Esophagus muscularis mucosa (tissue), 4 donors: ENCODE measurements around the gene ATP10A. TPM values are rescaled to one million over a fixed set of nuclear protein-coding genes. Genes with fewer than 3 reads are reported as not detected.
A peak's percentile ranks its signal among the peaks of the same experiment; 100 is the strongest.

Experiments
- DNase-seq: peaks from one replicate; pipeline ENCODE4 v3.0.0-alpha.2; 2017; ENCODE audit errors: extremely low spot score
- H3K27ac ChIP-seq, 4 donors: fragments of 200-600 bp; sonication (generic); replicated peaks in 1 of 4; 1 replicate in 3 of 4; 2 replicates in 1 of 4; pipeline ENCODE4 v1.5.1; 2016 to 2019; ENCODE audit warnings: mild to moderate bottlenecking in 1 of 4
- H3K27me3 ChIP-seq, 4 donors: fragments of 200-600 bp; sonication (generic); one replicate each; pipeline versions ENCODE4 v1.5.1 to v1.6.0; 2016 to 2019
- H3K36me3 ChIP-seq, 4 donors: fragments of 200-600 bp; sonication (generic); one replicate each; pipeline ENCODE4 v1.5.1; 2016 to 2019
- H3K4me1 ChIP-seq, 4 donors: fragments of 200-600 bp; sonication (generic); one replicate each; pipeline ENCODE4 v1.5.1; 2016 to 2019
- H3K4me3 ChIP-seq, 4 donors: fragments of 200-600 bp; sonication (generic); 1 replicate in 2 of 4; 2 replicates in 2 of 4; pipeline ENCODE4 v1.5.1; 2016 to 2019; ENCODE audit warnings: mild to moderate bottlenecking in 4 of 4, moderate library complexity in 1 of 4
- H3K9me3 ChIP-seq, 4 donors: fragments of 200-600 bp; sonication (generic); 1 replicate in 3 of 4; 2 replicates in 1 of 4; pipeline ENCODE4 v1.5.1; 2016 to 2019
- EP300 ChIP-seq: sonication (generic); formaldehyde crosslinking; IDR thresholded peaks from one replicate; pipeline ENCODE4 v1.6.1; 2017; ENCODE audit warnings: antibody characterized with exemption
- POLR2A ChIP-seq: fragments of 450-650 bp; IDR thresholded peaks from one replicate; pipeline ENCODE4 v1.6.1; 2017; ENCODE audit warnings: antibody characterized with exemption, moderate library complexity, mild to moderate bottlenecking, low read depth
- POLR2AphosphoS5 ChIP-seq, 2 donors: sonication (generic); formaldehyde crosslinking; IDR thresholded peaks; one replicate each; pipeline ENCODE4 v1.6.1; 2017; ENCODE audit warnings: antibody characterized with exemption in 2 of 2
- WGBS: methylation state at CpG from one replicate; pipeline ENCODE4 v1.1.5; 2018; 5-methylcytosine and 5-hydroxymethylcytosine counted together
- intact Hi-C: fragments of 100-400 bp; cut with DNase I; formaldehyde crosslinking; loops from one replicate; pipeline ENCODE4 v1.15.1; 2023
- total RNA-seq, 4 donors: library from RNA; depleted of rRNA; stranded (reverse); fragments of >200 nt; gene quantifications; one replicate each; pipeline versions ENCODE4 v1.1.0 to v1.2.1, GENCODE V29; 2016
- TF ChIP-seq, protein P1 (sequence below), 3 experiments: fragments of 200-600 bp in 2 of 3; fragments of 450-650 bp in 1 of 3; sonication (generic) in 2 of 3; IDR thresholded peaks; one replicate each; pipeline ENCODE4 v1.5.1; 2017 to 2019; ENCODE audit warnings: antibody characterized with exemption in 3 of 3, mild to moderate bottlenecking in 2 of 3, moderate library complexity in 1 of 3

The ATP10A gene
- total RNA-seq, 4 donors from 2014 or later, result 23.9 to 51.9 (median 32.6) TPM

DNA sequence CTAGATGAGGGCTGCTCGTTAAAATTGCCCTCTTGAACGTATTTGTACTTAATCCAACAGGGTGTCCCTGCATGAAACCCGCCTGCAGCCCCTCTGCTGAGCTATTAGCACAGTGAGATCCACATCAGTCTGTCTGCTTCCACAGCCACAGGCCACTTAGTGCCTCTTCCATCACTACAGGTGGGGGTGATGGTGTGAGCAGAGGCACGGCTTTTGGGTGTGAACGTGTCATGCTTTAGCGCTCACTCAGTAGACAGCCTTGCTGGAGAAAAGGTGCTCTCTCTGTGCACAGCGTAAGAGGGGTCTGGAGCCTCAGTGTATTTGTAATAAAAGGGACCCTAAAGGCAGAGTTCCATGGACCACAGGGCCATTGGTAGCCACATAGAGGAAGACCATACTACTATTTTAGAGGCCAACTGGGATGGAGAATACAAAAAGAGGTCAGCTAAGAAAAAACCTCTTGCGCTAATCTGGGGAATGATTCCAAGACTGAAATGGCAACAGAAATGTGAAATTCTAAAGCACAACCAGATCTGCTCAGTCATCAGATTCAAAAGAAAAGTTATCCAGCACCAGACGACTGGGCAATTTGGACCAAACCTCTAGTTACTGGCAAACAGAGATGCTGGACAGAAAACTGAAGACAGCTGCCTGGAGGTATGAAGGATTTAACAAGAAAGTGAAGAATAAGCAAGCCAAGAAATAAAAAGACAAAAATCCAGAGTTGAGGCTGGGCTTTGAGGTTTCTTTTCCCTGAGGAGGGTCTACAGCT is 120.2 kb downstream of the ATP10A start:
- 74% methylated on average over 9 of the region's 9 CpGs for WGBS
- Histone ChIP-seq H3K9me3 (no peaks in the 10 kb centered on the region), H3K27me3 (peaks cover 0 to 4% (median 0%) of the 10 kb centered on the region in 4 donors), H3K4me3 (no peak overlapping the region), H3K4me1 (peaks cover 11 to 50% (median 44%) of the 10 kb centered on the region in 4 donors), H3K27ac (peak overlapping the region; percentile 23 to 54 (median 34)), H3K36me3 (no peaks in the 10 kb centered on the region)
- intact Hi-C loops, result loop anchor here (5.0 kb wide), 1 partner anchor 34 kb away; no protein-coding TSS in a partner anchor
- no peak for TF ChIP-seq EP300
- no peak for TF ChIP-seq POLR2A
- TF ChIP-seq, protein P1, sequence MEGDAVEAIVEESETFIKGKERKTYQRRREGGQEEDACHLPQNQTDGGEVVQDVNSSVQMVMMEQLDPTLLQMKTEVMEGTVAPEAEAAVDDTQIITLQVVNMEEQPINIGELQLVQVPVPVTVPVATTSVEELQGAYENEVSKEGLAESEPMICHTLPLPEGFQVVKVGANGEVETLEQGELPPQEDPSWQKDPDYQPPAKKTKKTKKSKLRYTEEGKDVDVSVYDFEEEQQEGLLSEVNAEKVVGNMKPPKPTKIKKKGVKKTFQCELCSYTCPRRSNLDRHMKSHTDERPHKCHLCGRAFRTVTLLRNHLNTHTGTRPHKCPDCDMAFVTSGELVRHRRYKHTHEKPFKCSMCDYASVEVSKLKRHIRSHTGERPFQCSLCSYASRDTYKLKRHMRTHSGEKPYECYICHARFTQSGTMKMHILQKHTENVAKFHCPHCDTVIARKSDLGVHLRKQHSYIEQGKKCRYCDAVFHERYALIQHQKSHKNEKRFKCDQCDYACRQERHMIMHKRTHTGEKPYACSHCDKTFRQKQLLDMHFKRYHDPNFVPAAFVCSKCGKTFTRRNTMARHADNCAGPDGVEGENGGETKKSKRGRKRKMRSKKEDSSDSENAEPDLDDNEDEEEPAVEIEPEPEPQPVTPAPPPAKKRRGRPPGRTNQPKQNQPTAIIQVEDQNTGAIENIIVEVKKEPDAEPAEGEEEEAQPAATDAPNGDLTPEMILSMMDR (IDR thresholded peaks at IDR 0.05), result no peak
- no peak for TF ChIP-seq POLR2AphosphoS5 (IDR thresholded peaks at IDR 0.05)
- DNase-seq, result peak; percentile 82

DNA sequence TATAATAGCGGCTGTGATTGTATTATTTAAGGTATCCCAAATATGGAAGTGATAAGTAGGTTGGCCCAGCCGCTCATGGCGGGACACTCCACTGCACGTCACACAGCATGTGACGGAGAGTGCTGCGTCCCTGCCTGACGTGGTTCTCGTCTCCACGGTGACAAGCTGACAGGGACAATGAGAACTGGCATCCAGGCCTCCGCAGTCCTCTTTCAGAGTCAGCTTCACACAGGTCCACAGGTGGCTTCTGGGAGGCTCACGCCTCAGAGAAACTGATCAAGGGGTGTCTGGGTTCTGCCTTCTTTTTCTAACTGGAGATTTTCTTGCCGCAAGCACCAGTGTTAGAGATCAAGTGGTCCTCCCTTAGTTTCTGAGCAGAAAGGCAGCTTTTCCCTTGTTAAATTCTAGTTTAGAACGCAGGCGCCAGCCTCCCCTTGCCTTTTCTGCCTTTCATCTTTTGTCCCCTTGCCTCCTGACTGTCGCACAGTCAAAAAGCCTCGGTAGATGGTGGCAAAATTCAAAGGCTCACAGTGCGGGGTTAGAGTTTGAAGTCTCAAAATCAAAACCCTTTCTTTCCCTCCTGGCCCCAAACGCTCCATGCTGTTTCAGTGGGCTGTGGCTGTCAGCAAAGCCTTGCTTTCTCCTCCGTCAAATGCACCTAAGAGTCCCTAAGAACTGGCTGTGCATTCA is 120.9 kb downstream of the ATP10A start:
- 89% methylated on average over 19 of the region's 19 CpGs for whole genome bisulfite sequencing
- peak; percentile 70 for DNase-seq
- Histone ChIP-seq H3K4me3 (no peak overlapping the region), H3K36me3 (no peaks in the 10 kb centered on the region), H3K4me1 (peaks cover 11 to 56% (median 51%) of the 10 kb centered on the region in 4 donors), H3K9me3 (no peaks in the 10 kb centered on the region), H3K27me3 (peaks cover 0 to 4% (median 0%) of the 10 kb centered on the region in 4 donors), H3K27ac (peak overlapping the region in 3 of 4 donors; percentile 21 to 54 (median 32))
- intact Hi-C loops, result loop anchor here (5.0 kb wide), 1 partner anchor 35 kb away; no protein-coding TSS in a partner anchor
- TF ChIP-seq, protein P1 (IDR thresholded peaks at IDR 0.05), result no peak
- no peak for TF ChIP-seq POLR2AphosphoS5 (IDR thresholded peaks at IDR 0.05)
- no peak for TF ChIP-seq POLR2A
- no peak for TF ChIP-seq EP300

- no peaks in the 10 kb centered on the region for H3K36me3 ChIP-seq
- DNase-seq, result no peak
- H3K27ac ChIP-seq, result no peak overlapping the region
- no peak overlapping the region for H3K4me3 ChIP-seq
- peaks cover 0 to 4% (median 0%) of the 10 kb centered on the region in 4 donors for H3K27me3 ChIP-seq
- H3K4me1 ChIP-seq, result peaks cover 17 to 66% (median 60%) of the 10 kb centered on the region in 4 donors
- intact Hi-C loops, result loop anchor here (5.0 kb wide), 1 partner anchor 36 kb away; no protein-coding TSS in a partner anchor
- WGBS, result 90% methylated on average over 5 of the region's 5 CpGs
- TF ChIP-seq POLR2A, result no peak
- no peak for TF ChIP-seq POLR2AphosphoS5 (IDR thresholded peaks at IDR 0.05)
- TF ChIP-seq EP300, result no peak
- TF ChIP-seq, protein P1 (IDR thresholded peaks at IDR 0.05), result no peak
- no peaks in the 10 kb centered on the region for H3K9me3 ChIP-seq
Measured at GRCh38 chr15:25741256-25741580, 121.9 kb downstream of the ATP10A start.

DNA sequence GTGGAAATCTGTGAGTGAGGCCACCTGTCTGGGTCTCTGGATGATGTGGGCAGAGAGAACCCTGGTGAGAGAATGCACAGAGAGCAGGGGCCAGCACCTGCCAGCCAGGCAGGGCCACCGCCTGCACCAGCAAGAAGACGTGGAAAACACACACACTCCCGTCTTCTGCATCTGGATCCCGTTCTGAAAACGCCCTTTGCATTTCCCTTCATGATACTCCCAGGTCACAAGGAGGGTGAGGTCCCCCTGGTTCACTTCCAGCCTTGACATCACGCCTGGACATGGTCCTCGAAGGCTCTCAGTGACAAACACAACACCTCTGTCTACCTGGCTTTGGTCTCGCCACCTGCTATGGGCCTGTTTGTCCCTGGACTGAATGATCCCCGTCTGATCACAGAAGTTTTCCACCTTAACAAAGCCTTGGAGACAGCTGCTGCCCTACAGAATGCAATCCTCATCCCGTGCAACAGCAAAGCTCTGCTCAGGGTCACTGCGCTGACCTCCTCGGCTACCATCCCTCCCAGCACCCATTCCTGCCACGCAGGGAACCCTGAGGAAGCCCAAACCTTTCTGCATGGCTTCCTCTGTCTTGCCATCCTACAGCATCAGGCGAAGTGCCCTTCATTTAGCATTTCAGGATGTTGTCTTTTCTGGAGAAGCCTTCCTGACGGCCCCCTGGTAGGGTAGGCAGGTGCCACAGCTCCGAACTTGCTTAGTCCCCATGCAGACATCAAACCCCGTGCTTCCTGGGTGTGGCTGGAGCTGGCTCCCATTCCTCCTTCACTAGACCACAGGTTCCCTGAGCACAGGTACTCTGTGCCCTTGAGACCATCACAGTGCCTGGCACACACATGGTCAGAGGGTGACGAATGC is 122.5 kb downstream of the ATP10A start:
- peaks cover 21 to 72% (median 66%) of the 10 kb centered on the region in 4 donors for H3K4me1 ChIP-seq
- DNase-seq, result peak; percentile 86
- H3K4me3 ChIP-seq, result no peak overlapping the region
- peak overlapping the region in 1 of 4 donors; percentile 87 for H3K27ac ChIP-seq
- H3K36me3 ChIP-seq, result peaks cover 0 to 2% (median 0%) of the 10 kb centered on the region in 4 donors
- H3K27me3 ChIP-seq, result peaks cover 0 to 4% (median 0%) of the 10 kb centered on the region in 4 donors
- TF ChIP-seq, protein P1 (IDR thresholded peaks at IDR 0.05), result no peak
- TF ChIP-seq POLR2AphosphoS5 (IDR thresholded peaks at IDR 0.05) (no peak), POLR2A (no peak), EP300 (no peak)
- H3K9me3 ChIP-seq, result no peaks in the 10 kb centered on the region
- intact Hi-C loops, result loop anchor here (5.0 kb wide), 1 partner anchor 37 kb away; no protein-coding TSS in a partner anchor
- 86% methylated on average over 18 of the region's 18 CpGs for WGBS
